NCI-H2081 treated with DMSO at 0.1 percent for 48 hours (cell line): ENCODE measurements around the gene IGSF8.
A peak's percentile ranks its signal among the peaks of the same experiment; 100 is the strongest.

Source experiments
- DNase-seq: peaks from one replicate; lab custom pipeline; 2025; lab: John Stamatoyannopoulos, UW

IGSF8 gene, protein sequence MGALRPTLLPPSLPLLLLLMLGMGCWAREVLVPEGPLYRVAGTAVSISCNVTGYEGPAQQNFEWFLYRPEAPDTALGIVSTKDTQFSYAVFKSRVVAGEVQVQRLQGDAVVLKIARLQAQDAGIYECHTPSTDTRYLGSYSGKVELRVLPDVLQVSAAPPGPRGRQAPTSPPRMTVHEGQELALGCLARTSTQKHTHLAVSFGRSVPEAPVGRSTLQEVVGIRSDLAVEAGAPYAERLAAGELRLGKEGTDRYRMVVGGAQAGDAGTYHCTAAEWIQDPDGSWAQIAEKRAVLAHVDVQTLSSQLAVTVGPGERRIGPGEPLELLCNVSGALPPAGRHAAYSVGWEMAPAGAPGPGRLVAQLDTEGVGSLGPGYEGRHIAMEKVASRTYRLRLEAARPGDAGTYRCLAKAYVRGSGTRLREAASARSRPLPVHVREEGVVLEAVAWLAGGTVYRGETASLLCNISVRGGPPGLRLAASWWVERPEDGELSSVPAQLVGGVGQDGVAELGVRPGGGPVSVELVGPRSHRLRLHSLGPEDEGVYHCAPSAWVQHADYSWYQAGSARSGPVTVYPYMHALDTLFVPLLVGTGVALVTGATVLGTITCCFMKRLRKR

DNA sequence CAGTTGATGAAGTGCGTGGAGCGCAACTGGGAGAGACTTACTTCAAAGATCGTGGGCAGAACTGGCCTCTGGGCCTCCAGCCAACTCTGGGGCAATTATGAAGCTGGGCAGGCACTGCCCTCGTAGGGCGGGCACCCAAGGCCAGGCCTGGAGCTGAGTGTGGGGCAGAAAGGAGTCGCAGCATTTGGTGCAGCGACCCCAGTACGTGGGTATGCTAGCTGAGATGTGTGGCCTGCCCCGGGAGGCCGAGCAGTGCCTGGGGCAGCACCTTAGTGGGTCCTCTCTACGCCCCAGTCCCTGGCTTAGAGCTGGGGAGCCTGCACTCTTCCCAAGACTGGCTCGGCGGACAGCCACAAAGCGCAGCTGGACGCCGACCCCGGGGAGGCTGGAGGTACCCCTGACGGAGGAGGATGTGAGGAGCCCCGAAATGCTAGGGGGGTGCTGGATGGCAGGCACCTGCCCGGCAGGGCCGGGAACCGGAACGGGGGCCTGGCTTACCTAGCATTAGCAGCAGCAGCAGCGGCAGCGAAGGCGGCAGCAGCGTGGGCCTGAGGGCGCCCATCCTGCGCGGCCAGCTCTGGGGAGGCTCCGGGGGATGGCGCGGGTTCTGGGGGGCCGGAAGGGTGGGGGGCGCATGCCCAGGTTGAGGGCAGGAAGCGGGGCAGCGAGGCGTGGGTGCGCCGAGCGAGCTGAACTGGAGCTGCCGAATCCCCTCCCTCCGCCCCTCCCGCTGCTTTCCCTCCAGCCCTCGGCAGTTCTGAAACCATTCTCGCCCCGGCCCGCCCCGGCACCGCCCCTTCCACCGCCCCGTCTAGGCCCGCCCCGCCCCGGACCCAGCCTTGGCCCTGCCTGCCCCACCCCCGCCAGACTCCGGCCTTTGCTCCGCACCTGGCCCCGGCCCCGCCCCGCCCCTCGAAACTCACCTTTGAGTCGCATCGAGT is at the start of gene IGSF8:
Gene IGSF8, minus strand, starts transcription at position 709 of the 941 bp plus-strand sequence. Its CDS starts 147 bp downstream, at position 562.
- DNase-seq, result peak; percentile 42

DNA sequence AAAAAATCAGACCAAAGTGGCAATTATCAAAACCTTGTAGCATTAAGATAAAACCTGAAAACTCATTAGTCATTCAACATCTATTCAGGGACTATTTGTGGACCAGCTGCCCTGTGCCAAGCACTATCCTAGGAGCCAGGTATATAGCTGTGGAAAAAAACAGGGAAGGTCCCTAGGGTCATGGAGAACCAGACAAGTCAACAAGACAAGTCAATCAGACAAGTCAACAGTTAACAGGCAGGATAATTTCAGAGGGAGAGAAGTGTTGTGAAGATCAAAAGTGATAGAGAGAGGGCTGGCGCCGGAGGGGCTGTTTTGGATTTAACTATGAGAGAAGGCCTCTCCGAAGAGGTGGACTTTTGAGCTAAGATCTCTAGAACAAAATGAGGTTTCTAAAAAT is 49.7 kb upstream of the IGSF8 start:
- no peak for DNase-seq

DNA sequence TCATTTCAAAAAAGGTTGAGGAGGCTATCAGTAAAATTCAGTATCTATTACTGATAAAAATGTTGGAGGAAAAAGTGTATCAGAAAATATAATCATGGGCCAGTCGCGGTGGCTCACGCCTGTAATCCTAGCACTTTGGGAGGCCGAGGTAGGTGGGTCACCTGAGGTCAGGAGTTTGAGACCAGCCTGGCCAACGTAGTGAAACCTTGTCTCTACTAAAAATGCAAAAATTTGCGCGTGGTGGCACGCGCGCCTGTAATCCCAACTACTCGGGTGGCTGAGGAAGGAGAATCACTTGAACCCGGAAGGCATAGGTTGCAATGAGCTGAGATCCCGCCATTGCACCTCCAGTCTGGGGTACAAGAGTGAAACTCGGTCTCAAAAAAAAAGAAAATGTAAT is 47.7 kb upstream of the IGSF8 start:
- no peak for DNase-seq

DNA sequence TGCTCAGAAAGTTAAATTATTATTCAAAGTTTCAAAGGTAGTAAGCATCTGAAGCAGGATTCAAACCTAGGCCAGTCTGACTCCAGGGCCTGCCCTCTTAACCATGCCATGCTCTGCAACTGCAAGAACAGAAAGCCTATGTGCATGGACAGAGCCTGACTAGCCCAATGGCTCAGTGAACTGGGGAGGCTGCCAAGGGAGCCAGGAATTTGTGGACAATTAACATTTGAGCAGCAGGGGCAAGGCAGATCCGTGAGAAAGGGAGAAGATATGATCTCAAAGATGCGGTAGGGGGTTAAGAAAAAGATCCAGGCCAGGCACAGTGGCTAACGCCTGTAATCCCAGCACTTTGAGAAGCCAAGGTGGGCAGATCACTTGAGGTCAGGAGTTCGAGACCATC is 46.5 kb upstream of the IGSF8 start:
- no peak for DNase-seq

DNA sequence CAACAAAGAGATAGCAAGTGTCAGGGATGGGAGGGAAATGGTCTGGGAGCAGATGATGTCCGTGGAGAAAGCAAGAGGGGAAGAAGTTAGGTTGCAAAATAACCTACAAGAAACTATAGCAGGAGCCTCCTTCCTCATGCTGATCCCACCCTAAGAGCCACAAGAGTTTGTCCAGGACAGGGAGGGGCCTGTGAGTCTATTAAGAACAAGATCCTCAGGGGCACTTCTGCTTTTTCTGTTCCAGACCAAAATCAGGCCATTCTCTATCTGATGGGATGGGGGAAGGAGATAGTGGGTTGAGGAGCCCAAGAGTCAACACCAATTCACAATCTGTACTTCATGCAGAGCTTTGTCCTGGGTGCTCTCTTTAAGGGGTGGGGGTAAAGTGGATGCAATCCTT is 45.3 kb upstream of the IGSF8 start:
- DNase-seq, result no peak

DNA sequence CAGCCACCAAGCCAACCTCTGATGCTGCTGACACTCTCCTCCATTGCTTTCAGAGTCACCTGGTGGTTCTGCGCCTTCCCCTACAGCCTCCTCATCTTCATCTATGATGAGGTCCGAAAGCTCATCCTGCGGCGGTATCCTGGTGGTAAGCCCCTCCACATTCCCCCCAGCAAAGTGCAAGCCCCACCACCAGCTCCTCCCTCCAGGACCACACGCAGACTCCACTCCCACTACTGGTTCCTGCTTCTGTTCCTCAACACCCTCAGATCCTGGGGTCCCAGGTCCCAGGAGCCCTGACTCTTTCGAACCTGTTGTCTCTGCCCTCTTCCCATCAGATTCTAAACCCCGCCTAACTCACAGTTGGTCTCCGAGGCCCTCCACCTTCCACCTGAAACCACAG is 41.4 kb upstream of the IGSF8 start:
- DNase-seq, result no peak

DNA sequence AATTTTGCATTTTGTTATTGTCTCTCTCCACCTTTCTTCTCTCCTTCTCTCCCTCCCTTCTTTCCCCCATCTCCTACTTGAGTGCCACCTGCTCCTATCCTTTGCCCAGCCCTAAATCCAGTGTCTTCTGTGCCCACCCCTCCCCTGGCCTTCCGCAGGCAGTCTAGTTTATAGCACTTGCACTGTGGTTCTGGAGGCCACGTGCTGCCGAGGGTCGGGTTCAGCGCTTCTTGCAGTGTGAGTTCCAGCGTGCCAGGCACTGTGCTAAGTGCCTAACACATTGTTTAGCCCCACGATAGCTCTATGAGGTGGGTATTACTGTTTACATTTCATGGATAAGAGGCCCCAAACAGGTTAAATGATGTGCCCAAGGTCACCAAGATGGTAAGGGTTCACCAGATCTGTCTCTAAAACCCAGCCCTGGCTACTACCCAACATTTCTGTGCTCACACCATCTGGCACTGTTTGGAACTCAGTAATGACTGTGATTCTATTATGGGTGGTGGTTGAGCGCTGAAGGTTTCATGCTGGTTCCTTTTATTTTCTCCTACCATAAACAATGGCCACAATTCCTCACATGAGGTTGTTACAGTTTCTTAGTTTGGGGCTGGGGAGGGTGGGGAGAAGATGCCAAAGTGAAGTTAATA is 38.9 kb upstream of the IGSF8 start:
- no peak for DNase-seq

DNA sequence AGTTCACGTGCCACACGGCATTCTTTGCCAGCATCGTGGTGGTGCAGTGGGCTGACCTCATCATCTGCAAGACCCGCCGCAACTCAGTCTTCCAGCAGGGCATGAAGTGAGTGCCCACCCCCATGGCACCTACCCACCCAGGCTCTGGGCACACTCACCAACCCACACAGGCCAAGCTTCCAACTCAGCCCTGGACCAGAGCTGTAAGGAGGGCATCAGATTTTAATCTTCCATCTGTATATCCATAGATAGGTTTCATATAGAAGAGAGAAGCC is 38.4 kb upstream of the IGSF8 start:
- DNase-seq, result no peak

DNA sequence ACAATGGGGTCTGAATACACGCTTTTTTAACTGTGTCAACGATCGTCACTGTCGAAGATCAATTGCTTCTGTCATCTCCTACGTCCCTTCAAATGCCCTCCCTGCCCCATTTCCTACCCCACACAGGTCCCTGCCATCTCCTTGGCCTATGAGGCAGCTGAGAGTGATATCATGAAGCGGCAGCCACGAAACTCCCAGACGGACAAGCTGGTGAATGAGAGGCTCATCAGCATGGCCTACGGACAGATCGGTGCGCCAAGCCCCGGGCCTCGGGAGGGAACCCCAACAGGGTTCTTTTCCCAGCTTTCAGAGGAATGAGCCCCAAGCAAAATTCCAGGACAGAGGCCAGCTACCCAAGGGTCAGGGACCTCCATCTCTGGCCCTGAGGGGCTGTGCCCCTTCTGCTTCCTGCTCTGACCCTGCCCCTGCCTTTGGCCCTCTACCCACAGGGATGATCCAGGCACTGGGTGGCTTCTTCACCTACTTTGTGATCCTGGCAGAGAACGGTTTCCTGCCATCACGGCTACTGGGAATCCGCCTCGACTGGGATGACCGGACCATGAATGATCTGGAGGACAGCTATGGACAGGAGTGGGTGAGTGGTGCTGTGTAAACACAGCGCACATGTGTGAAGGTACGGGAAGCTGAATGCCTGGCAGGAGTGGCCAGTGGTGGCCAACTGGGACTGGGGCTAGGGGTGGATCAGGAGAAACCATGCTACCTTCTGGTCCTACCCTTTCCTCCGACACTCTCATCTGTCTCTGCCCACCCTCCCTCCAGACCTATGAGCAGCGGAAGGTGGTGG is 37.9 kb upstream of the IGSF8 start:
- no peak for DNase-seq

DNA sequence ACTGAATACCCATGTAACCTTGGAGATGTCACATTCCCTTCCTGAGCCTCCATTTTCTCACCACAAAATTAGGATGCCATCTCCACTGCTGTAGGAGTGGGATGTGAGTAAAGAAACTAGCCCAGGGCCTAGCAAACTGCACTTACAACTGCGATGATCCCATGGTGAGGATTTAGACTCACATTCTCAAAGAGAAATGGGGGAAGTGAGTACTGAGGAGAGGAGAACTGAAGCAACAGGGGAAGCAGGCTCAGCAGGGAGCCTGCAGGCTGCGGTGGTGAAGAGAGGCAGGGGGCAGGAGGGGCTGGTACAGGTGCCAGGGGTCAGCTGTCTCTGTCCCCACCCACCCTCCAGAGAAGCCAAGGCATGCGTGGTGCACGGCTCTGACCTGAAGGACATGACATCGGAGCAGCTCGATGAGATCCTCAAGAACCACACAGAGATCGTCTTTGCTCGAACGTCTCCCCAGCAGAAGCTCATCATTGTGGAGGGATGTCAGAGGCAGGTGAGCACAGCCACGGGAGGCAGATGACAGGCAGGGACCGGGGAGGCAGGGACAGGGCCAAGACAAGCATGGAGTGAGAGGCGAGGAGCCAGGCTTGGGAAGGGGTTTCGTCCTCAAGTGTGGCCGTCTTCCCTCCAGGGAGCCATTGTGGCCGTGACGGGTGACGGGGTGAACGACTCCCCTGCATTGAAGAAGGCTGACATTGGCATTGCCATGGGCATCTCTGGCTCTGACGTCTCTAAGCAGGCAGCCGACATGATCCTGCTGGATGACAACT is 36.6 kb upstream of the IGSF8 start:
- no peak for DNase-seq

DNA sequence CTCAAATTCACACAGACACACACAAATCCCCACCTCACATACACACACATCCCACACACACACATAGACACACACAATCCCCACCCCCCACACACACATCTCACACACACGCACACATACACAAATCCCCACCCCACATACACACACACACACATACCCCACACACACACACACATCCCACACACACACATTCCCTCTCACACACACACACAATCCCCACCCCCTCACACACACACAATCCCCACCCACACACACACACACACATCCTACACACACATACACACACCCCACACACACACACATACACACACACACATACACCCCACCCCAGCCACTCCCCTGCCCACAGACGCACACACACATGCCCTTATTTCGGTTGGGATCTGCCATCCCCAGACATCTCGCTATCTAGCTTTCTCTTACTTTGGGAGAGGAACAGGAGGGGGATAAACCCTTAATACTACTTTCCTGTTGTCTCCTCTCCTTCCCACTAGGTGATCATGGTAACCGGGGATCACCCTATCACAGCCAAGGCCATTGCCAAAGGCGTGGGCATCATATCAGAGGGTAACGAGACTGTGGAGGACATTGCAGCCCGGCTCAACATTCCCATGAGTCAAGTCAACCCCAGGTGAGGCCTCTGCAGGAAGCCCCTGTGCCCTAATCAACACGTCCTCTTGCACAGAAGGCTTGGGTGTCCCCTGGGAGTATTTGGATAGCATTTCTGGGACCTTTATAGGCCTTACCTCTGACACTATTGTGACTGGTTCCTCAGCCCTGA is 35.8 kb upstream of the IGSF8 start:
- no peak for DNase-seq

DNA sequence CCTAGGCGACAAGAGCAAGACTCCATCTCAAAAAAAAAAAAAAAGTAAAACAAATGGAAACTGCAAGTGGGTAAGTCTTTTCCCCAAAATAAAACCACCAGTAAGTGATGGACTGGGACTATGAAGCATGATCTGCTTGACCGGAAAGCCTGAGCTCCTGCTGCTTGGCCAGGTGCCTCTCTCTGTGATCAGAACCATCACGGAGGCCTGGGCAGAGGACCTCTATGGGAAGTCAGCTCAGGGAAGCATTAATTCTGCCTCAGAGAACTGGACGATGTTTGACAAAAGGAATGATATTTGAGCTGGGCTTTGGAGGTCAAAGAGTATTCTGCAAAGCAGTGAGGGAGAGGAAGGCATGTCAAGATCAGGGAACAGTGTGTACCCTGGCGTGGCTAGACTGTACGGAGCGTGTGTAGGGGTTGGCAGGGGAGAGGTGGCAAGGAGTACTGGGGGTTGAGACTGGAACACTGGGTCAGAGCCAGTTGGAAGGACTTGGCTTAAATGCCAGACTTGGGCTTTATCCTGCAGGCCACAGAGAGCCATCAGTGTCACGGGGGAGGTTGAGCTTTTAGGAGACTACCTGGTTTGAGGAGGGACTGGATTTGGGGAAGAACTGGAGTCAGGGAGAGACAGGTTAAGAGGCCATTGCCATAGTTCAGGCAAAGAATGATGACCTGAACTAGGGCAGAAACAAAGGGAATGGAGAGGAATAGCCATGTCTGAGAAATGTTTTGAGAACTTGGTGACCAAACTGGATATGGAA is 33.6 kb upstream of the IGSF8 start:
- DNase-seq, result no peak

DNA sequence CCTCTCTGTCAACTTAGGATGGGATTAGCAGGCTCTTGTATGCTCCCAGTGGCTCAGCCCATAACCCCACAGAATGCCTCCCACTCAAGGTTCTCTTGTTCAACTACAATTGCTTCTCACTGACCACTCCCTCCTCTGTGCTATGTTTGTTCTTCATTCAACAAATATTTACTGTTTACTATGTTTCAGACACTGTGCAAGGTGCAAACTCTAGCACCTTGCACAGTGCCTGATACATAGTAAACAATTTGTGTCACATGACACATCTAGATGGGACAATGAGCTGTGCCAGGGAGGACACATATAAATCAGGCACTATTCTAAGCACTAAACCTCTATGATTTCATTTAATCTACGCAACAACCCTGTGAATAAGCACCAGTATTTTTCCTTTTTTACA is 32.5 kb upstream of the IGSF8 start:
- no peak for DNase-seq

DNA sequence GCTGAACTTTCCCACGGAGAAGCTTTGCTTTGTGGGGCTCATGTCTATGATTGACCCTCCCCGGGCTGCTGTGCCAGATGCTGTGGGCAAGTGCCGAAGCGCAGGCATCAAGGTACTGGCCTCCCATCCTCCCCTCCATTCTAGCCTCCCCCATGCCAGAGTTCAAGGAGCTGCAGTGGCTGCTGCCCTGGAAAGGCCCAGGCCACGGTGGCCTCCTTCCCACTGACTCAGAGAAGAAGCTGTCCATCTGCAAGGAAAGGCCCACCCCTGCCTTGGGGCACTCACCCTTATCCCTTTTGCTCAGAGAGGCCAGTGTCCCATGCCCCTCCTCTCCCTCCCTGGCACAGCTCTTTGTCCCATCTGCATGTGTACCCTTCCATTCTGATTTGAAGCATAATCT is 32.1 kb upstream of the IGSF8 start:
- no peak for DNase-seq

DNA sequence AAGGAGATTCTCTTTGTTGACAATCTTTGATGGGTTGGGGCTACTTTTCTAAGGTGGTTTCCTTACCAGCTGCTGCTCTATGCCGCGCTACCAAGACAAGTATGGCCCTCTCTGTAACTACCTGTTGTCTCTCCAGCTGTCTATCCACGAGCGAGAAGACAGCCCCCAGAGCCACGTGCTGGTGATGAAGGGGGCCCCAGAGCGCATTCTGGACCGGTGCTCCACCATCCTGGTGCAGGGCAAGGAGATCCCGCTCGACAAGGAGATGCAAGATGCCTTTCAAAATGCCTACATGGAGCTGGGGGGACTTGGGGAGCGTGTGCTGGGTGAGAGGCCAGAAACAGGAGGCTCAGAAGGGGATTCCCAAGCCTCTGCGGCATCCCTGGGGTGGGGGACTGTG is 31.5 kb upstream of the IGSF8 start:
- no peak for DNase-seq

DNA sequence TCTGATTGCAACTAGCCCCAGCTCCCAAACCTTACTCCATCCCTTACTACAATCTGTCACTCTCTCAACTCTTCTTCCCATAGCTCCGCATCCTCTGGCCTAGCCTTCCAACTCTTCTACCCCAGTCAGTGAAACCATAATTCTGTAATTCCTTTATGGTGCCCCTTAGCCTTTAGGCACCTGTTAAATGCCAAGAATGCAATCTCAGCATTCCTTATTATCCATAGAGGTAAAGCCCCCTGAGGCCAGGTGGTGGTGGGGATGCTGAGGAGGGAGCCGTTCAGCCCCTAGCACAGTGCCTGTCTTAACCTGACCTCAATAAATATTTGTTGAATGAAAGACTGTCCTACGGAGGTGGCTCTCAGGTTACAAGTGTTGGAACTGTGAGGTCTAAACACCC is 31.1 kb upstream of the IGSF8 start:
- DNase-seq, result no peak

DNA sequence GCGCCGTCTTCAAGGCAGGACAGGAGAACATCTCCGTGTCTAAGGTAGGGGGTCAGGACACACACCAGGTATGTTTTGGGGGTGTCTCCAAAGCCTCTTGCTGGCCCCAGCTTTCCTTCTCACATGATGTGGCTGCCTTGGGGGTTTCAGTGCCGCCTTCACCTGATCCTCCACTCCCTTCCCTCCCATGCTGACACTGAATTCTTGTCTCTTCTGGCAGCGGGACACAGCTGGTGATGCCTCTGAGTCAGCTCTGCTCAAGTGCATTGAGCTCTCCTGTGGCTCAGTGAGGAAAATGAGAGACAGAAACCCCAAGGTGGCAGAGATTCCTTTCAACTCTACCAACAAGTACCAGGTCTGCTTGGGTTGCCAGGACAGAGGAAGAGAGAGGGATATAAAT is 30.6 kb upstream of the IGSF8 start:
- DNase-seq, result no peak

DNA sequence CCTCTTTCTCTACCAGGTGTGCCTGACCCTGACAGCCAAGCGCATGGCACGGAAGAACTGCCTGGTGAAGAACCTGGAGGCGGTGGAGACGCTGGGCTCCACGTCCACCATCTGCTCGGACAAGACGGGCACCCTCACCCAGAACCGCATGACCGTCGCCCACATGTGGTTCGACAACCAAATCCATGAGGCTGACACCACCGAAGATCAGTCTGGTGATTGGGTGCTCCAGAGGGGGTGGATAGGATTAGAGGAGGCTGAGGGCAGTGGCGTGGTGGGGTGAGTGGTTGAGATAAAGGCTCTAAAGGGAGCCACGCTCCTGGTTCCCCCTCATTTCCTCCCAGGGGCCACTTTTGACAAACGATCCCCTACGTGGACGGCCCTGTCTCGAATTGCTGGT is 30.2 kb upstream of the IGSF8 start:
- no peak for DNase-seq

DNA sequence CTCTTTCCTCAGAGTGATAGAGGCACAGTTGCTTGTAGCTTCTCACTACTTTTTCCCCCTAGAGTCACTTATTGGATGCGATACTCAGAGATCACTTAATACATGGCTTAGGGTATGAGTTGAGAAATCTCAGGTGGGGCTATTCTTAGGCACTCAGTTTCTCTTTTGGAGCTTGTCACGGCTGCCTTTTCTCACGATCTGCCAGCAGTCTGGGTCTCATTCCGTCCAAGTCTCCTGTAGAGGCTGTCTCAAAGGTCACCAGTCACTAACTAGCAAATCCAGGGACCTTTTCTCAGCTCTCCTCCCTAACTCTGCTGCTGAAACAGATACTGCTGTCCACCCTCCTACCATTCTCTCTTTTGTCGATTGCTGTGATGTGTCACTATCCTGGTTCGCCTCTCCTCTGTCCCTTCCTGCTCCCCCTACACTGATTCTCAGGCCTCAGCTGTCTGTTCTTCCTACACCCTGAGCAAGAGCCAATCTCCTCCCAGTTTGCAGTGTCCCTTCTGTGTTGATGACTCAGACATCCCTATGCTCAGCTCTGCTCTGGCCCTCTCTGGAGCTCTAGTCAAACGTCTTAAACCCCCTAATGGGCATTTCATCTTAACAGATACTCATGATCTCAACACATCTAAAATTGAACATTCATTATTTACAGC is 29.6 kb upstream of the IGSF8 start:
- DNase-seq, result no peak
